BE2C (cell line): Measurements from ENCODE around the gene PLXNA3.

Source experiments
- DNase-seq: peaks from one replicate; pipeline ENCODE4 v3.0.0-alpha.2; 2020
- H3K27me3 ChIP-seq: fragments of 250-450 bp; sonication (Bioruptor Pico); 2 replicates; pipeline ENCODE4 v1.5.1; 2020; ENCODE audit warnings: mild to moderate bottlenecking
- H3K36me3 ChIP-seq: fragments of 250-450 bp; sonication (Bioruptor Pico); 2 replicates; pipeline ENCODE4 v1.5.1; 2020; ENCODE audit warnings: mild to moderate bottlenecking
- H3K4me1 ChIP-seq: fragments of 250-450 bp; sonication (Bioruptor Pico); 2 replicates; pipeline ENCODE4 v1.5.1; 2020
- H3K4me3 ChIP-seq: 2 replicates; pipeline ENCODE4 v1.5.1; 2011; ENCODE audit warnings: low read depth, low read length
- H3K9me3 ChIP-seq: fragments of 250-450 bp; sonication (Bioruptor Pico); 2 replicates; pipeline ENCODE4 v1.5.1; 2020
- TF ChIP-seq, protein P1 (sequence below): IDR thresholded peaks from 2 replicates; pipeline ENCODE4 v1.5.1; 2012; ENCODE audit warnings: mild to moderate bottlenecking, low read depth, low read length

The PLXNA3 gene

GRCh38 chrX:154466907-154467306, 8.8 kb downstream of the PLXNA3 start:
- no peak overlapping the region for H3K4me3 ChIP-seq
- DNase-seq, result no peak

GRCh38 chrX:154467556-154467955, 9.5 kb downstream of the PLXNA3 start:
- no peaks in the 10 kb centered on the region; the same call in 1 of the 2 replicates for H3K36me3 ChIP-seq
- no peak for DNase-seq
- TF ChIP-seq, protein P1, sequence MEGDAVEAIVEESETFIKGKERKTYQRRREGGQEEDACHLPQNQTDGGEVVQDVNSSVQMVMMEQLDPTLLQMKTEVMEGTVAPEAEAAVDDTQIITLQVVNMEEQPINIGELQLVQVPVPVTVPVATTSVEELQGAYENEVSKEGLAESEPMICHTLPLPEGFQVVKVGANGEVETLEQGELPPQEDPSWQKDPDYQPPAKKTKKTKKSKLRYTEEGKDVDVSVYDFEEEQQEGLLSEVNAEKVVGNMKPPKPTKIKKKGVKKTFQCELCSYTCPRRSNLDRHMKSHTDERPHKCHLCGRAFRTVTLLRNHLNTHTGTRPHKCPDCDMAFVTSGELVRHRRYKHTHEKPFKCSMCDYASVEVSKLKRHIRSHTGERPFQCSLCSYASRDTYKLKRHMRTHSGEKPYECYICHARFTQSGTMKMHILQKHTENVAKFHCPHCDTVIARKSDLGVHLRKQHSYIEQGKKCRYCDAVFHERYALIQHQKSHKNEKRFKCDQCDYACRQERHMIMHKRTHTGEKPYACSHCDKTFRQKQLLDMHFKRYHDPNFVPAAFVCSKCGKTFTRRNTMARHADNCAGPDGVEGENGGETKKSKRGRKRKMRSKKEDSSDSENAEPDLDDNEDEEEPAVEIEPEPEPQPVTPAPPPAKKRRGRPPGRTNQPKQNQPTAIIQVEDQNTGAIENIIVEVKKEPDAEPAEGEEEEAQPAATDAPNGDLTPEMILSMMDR, result no peak
- H3K27me3 ChIP-seq, result no peaks in the 10 kb centered on the region
- H3K4me3 ChIP-seq, result no peak overlapping the region
- H3K4me1 ChIP-seq, result no peaks in the 10 kb centered on the region
- no peaks in the 10 kb centered on the region for H3K9me3 ChIP-seq

More at GRCh38 chrX:154466907-154467306, 8.8 kb downstream of the PLXNA3 start:
- H3K36me3 ChIP-seq, result no peaks in the 10 kb centered on the region; the same call in 1 of the 2 replicates
- no peaks in the 10 kb centered on the region for H3K4me1 ChIP-seq
- no peaks in the 10 kb centered on the region for H3K9me3 ChIP-seq
- TF ChIP-seq, protein P1, result no peak
- H3K27me3 ChIP-seq, result no peaks in the 10 kb centered on the region

DNA sequence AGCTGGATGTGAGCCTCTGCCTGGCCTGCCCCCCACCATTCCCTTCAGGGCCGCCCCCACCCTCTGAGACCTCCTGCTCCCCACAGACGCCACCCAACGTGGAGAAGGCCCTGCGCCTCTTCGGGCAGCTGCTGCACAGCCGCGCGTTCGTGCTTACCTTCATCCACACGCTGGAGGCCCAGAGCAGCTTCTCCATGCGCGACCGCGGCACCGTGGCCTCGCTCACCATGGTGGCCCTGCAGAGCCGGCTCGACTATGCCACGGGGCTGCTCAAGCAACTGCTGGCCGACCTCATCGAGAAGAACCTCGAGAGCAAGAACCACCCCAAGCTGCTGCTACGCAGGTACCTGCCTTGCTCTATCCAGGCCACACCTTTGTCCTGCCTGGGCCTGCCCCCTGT, 10.1 kb downstream of the PLXNA3 start:
- H3K27me3 ChIP-seq, result no peaks in the 10 kb centered on the region
- TF ChIP-seq, protein P1, result no peak
- no peaks in the 10 kb centered on the region for H3K9me3 ChIP-seq
- no peak overlapping the region for H3K4me3 ChIP-seq
- H3K36me3 ChIP-seq, result no peaks in the 10 kb centered on the region; the same call in 1 of the 2 replicates
- no peaks in the 10 kb centered on the region for H3K4me1 ChIP-seq
- DNase-seq, result no peak

- Histone ChIP-seq H3K4me3 (no peak overlapping the region), H3K27me3 (no peaks in the 10 kb centered on the region), H3K9me3 (no peaks in the 10 kb centered on the region), H3K36me3 (no peaks in the 10 kb centered on the region; the same call in 1 of the 2 replicates), H3K4me1 (no peaks in the 10 kb centered on the region)
- TF ChIP-seq, protein P1, result no peak
- DNase-seq, result no peak
Observed at GRCh38 chrX:154469114-154469513, 11.0 kb downstream of the PLXNA3 start.

DNA sequence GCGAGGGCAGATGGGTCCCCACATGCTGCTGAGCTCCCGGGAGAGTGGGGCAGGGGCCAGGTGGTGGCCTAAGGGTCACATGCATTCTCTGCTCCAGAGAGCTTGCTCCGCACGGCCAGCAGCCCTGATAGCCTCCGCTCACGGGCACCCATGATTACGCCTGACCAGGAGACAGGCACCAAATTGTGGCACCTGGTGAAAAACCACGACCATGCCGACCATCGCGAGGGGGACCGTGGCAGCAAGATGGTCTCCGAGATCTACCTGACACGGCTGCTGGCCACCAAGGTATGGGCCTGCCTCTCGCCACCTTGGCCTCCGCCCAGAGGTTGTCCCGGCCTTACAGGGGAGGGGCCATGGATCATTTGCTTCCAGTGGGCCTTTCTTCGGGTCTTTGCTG, 11.8 kb downstream of the PLXNA3 start:
- Histone ChIP-seq H3K4me1 (no peaks in the 10 kb centered on the region), H3K4me3 (no peak overlapping the region), H3K36me3 (no peaks in the 10 kb centered on the region; the same call in 1 of the 2 replicates), H3K27me3 (no peaks in the 10 kb centered on the region), H3K9me3 (no peaks in the 10 kb centered on the region)
- no peak for DNase-seq
- TF ChIP-seq, protein P1, result no peak

DNA sequence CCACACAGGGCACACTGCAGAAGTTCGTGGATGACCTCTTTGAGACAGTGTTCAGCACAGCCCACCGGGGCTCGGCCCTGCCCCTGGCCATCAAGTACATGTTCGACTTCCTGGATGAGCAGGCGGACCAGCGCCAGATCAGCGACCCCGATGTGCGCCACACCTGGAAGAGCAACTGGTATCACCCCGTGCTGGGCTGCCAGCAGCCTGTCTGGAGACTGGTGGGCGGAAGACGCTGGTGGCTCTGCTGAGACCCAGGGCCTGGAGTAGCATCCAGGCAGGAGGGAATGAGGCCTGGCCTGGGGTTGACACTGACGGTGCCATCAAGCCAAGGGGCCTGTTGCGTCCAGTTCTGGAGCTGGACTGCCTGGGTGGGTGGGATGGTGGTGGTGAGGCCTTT, 12.4 kb downstream of the PLXNA3 start:
- H3K4me1 ChIP-seq, result no peaks in the 10 kb centered on the region
- no peaks in the 10 kb centered on the region; the same call in 1 of the 2 replicates for H3K36me3 ChIP-seq

More for the DNA sequence above, 12.4 kb downstream of the PLXNA3 start:
- Histone ChIP-seq H3K27me3 (no peaks in the 10 kb centered on the region), H3K4me3 (no peak overlapping the region), H3K9me3 (no peaks in the 10 kb centered on the region)
- TF ChIP-seq, protein P1, result no peak
- no peak for DNase-seq
